ENCODE results near the gene ATP4B.

The ATP4B gene

DNA sequence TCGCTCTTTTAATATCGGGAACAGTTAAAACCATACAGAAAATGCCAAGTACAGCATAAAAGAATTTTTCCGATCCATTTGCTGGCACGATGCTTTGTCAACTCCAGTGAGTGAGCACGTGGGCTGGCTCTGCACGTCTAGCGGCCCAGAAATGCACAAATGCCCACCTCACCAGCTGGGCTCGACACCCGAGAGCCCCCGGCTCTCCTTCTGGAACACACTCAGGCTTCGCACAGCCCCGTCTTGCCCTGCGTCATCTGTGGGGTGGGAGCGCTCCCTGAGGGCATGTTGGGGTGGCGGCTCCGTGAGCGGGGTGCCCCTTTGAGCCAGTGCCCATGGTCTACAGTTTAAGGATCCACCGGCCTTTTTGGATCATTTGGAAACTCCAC is 24.5 kb downstream of the ATP4B start:
- no peaks in the 10 kb centered on the region for H3K27me3 Mint-ChIP-seq (ENCODE audit: low read depth, poor library complexity)
- no peak for DNase-seq
- H3K4me1 Mint-ChIP-seq, result peaks cover 4% of the 10 kb centered on the region
- peaks cover 73% of the 10 kb centered on the region for H3K36me3 Mint-ChIP-seq (ENCODE audit: low read depth)
- H3K27ac Mint-ChIP-seq, result peak overlapping the region; percentile 47
- H3K4me3 Mint-ChIP-seq, result no peak overlapping the region
- TF ChIP-seq, protein P1, sequence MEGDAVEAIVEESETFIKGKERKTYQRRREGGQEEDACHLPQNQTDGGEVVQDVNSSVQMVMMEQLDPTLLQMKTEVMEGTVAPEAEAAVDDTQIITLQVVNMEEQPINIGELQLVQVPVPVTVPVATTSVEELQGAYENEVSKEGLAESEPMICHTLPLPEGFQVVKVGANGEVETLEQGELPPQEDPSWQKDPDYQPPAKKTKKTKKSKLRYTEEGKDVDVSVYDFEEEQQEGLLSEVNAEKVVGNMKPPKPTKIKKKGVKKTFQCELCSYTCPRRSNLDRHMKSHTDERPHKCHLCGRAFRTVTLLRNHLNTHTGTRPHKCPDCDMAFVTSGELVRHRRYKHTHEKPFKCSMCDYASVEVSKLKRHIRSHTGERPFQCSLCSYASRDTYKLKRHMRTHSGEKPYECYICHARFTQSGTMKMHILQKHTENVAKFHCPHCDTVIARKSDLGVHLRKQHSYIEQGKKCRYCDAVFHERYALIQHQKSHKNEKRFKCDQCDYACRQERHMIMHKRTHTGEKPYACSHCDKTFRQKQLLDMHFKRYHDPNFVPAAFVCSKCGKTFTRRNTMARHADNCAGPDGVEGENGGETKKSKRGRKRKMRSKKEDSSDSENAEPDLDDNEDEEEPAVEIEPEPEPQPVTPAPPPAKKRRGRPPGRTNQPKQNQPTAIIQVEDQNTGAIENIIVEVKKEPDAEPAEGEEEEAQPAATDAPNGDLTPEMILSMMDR (IDR thresholded peaks at IDR 0.05), result no peak
- no peaks in the 10 kb centered on the region for H3K9me3 Mint-ChIP-seq

DNA sequence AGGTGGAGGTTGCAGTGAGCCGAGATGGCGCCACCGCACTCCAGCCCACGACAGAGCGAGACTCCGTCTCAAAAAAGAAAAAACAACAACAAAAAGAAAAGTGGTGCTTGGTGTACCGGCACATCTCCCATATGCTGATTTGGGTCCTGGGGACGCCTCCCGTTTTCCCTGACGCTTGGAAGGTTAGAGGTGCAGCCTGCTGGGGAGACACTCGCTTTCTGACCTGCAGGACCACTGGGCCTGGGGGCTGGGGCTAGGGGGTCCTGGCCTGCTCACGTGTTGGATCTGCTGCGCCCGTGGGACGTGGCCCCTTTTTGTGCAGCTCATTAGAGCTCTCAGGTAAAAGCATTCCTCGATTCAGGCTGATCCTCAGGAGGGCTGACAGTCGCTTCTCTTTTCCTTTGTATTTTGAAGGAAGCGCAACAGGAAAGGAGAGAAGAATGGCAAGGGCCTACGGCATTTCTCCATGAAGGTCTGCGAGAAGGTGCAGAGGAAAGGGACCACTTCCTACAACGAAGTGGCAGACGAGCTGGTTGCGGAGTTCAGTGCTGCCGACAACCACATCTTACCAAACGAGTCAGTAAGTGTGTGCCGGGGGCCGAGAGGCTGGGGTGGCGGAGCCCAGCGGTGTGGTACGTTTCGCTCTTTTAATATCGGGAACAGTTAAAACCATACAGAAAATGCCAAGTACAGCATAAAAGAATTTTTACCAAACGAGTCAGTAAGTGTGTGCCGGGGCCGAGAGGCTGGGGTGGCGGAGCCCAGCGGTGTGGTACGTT is 25.1 kb downstream of the ATP4B start:
- Mint-ChIP-seq H3K4me1 (peaks cover 8% of the 10 kb centered on the region), H3K9me3 (no peaks in the 10 kb centered on the region), H3K27ac (peak overlapping the region; percentile 53), H3K4me3 (no peak overlapping the region), H3K27me3 (ENCODE audit: low read depth, poor library complexity) (no peaks in the 10 kb centered on the region), H3K36me3 (ENCODE audit: low read depth) (peaks cover 71% of the 10 kb centered on the region)
- no peak for DNase-seq
- TF ChIP-seq, protein P1 (IDR thresholded peaks at IDR 0.05), result no peak

- no peaks in the 10 kb centered on the region for H3K9me3 Mint-ChIP-seq
Observed at GRCh38 chr13:113631341-113632095, 26.5 kb downstream of the ATP4B start.

DNA sequence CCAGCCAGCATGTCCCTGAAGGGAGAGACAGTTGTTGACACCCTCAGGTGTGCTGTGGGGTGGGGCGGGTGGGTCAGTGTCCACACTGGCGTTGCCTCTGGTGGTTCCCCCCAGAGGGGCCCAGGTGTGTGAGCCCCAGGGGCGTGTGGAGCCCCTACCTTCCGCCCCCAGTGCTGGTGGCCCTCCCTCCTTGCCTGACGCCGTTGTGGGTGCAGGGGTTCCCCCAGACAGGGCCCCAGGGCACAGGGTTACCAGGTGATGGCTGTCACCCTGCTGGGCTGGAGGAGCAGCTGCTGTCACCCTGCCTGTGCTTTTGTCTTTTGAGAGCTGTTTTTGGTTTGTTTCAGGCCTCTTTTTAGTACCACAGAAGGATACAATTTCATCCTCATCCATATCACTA is 27.2 kb downstream of the ATP4B start:
- Mint-ChIP-seq H3K36me3 (ENCODE audit: low read depth) (peaks cover 68% of the 10 kb centered on the region), H3K4me1 (peaks cover 19% of the 10 kb centered on the region), H3K27ac (no peak overlapping the region), H3K4me3 (no peak overlapping the region), H3K9me3 (peaks cover 3% of the 10 kb centered on the region), H3K27me3 (ENCODE audit: low read depth, poor library complexity) (no peaks in the 10 kb centered on the region)
- no peak for DNase-seq
- TF ChIP-seq, protein P1 (IDR thresholded peaks at IDR 0.05), result no peak

More at GRCh38 chr13:113631341-113632095, 26.5 kb downstream of the ATP4B start:
- Mint-ChIP-seq H3K36me3 (ENCODE audit: low read depth) (peaks cover 68% of the 10 kb centered on the region), H3K27me3 (ENCODE audit: low read depth, poor library complexity) (no peaks in the 10 kb centered on the region), H3K4me1 (peaks cover 19% of the 10 kb centered on the region), H3K27ac (no peak overlapping the region), H3K4me3 (no peak overlapping the region)
- no peak for DNase-seq
- TF ChIP-seq, protein P1 (IDR thresholded peaks at IDR 0.05), result no peak

DNA sequence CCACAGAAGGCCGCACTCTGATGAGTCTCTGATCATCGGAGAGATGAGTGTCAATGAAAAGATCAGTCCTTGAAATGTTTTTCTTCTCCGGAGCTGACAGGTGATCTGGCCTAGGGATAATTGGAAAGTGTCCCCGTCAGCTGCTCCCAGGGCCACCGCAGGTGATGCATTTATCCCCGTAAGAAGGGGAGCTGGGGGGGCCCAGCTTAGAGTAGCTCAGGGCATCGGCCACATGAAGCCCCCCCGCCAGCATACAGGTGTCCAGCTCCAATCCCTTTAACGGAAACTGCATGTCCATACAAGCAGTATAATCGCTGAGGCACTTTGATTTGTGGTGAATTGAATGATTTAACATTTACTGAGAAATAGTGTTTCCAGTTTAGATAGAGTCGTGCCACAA is 27.7 kb downstream of the ATP4B start:
- TF ChIP-seq, protein P1 (IDR thresholded peaks at IDR 0.05), result no peak
- H3K4me3 Mint-ChIP-seq, result no peak overlapping the region

More for the DNA sequence above, 27.7 kb downstream of the ATP4B start:
- no peak for DNase-seq
- Mint-ChIP-seq H3K27me3 (ENCODE audit: low read depth, poor library complexity) (no peaks in the 10 kb centered on the region), H3K27ac (peak overlapping the region; percentile 61), H3K36me3 (ENCODE audit: low read depth) (peaks cover 72% of the 10 kb centered on the region), H3K4me1 (peaks cover 19% of the 10 kb centered on the region), H3K9me3 (peaks cover 3% of the 10 kb centered on the region)

All from nephron progenitor cell (in vitro differentiated cells).